IPS-18a (cell line): Measurements from ENCODE around the gene SVEP1.

Experiments
- H3K27ac ChIP-seq: one replicate; pipeline ENCODE4 v1.5.1; 2013; ENCODE audit warnings: low read length
- H3K27me3 ChIP-seq: one replicate; pipeline ENCODE4 v1.6.1; 2013; ENCODE audit warnings: mild to moderate bottlenecking, low read length; ENCODE audit not compliant: control insufficient read depth, insufficient read depth
- H3K36me3 ChIP-seq: one replicate; pipeline ENCODE4 v1.6.1; 2013; ENCODE audit warnings: low read depth, low read length; ENCODE audit not compliant: control insufficient read depth
- H3K4me1 ChIP-seq: one replicate; pipeline ENCODE4 v1.6.1; 2013; ENCODE audit warnings: low read depth, low read length; ENCODE audit not compliant: control insufficient read depth
- H3K4me3 ChIP-seq: one replicate; pipeline ENCODE4 v1.5.1; 2013; ENCODE audit warnings: low read length
- H3K9ac ChIP-seq: one replicate; pipeline ENCODE4 v1.6.1; 2013; ENCODE audit warnings: mild to moderate bottlenecking, low read length, moderate library complexity
- H3K9me3 ChIP-seq: one replicate; pipeline ENCODE4 v1.6.1; 2013; ENCODE audit warnings: low read depth, low read length; ENCODE audit not compliant: control insufficient read depth

Gene SVEP1

GRCh38 chr9:110356639-110357395 is 222.7 kb downstream of the SVEP1 start:
- Histone ChIP-seq H3K27ac (no peak overlapping the region), H3K36me3 (no peaks in the 10 kb centered on the region), H3K9me3 (no peaks in the 10 kb centered on the region), H3K27me3 (no peaks in the 10 kb centered on the region), H3K9ac (no peak overlapping the region), H3K4me3 (no peak overlapping the region), H3K4me1 (no peaks in the 10 kb centered on the region)

- Histone ChIP-seq H3K9ac (no peak overlapping the region), H3K4me3 (no peak overlapping the region), H3K36me3 (no peaks in the 10 kb centered on the region), H3K27ac (no peak overlapping the region), H3K9me3 (no peaks in the 10 kb centered on the region), H3K4me1 (no peaks in the 10 kb centered on the region), H3K27me3 (no peaks in the 10 kb centered on the region)
Measured at GRCh38 chr9:110355911-110356310, 223.6 kb downstream of the SVEP1 start.

- H3K9me3 ChIP-seq: no peaks in the 10 kb centered on the region
- no peak overlapping the region for H3K4me3 ChIP-seq
- no peaks in the 10 kb centered on the region for H3K27me3 ChIP-seq
- no peak overlapping the region for H3K27ac ChIP-seq
- no peaks in the 10 kb centered on the region for H3K4me1 ChIP-seq
- H3K36me3 ChIP-seq: no peaks in the 10 kb centered on the region
- H3K9ac ChIP-seq: no peak overlapping the region
Measured at GRCh38 chr9:110351009-110351467, 228.5 kb downstream of the SVEP1 start.

GRCh38 chr9:110346325-110346724 is 233.2 kb downstream of the SVEP1 start:
- no peak overlapping the region for H3K9ac ChIP-seq
- no peaks in the 10 kb centered on the region for H3K4me1 ChIP-seq
- no peaks in the 10 kb centered on the region for H3K27me3 ChIP-seq
- H3K36me3 ChIP-seq: no peaks in the 10 kb centered on the region
- H3K27ac ChIP-seq: no peak overlapping the region
- H3K4me3 ChIP-seq: no peak overlapping the region
- H3K9me3 ChIP-seq: no peaks in the 10 kb centered on the region

- H3K9ac ChIP-seq: no peak overlapping the region
Measured at GRCh38 chr9:110344821-110345220, 234.7 kb downstream of the SVEP1 start.

GRCh38 chr9:110343551-110343950 is 236.0 kb downstream of the SVEP1 start:
- H3K4me1 ChIP-seq: no peaks in the 10 kb centered on the region
- no peaks in the 10 kb centered on the region for H3K27me3 ChIP-seq
- H3K4me3 ChIP-seq: no peak overlapping the region
- H3K9me3 ChIP-seq: no peaks in the 10 kb centered on the region
- no peak overlapping the region for H3K9ac ChIP-seq
- no peak overlapping the region for H3K27ac ChIP-seq
- no peaks in the 10 kb centered on the region for H3K36me3 ChIP-seq

More at GRCh38 chr9:110344821-110345220, 234.7 kb downstream of the SVEP1 start:
- Histone ChIP-seq H3K27ac (no peak overlapping the region), H3K4me1 (no peaks in the 10 kb centered on the region), H3K27me3 (no peaks in the 10 kb centered on the region), H3K36me3 (no peaks in the 10 kb centered on the region), H3K4me3 (no peak overlapping the region), H3K9me3 (no peaks in the 10 kb centered on the region)

GRCh38 chr9:110340306-110340705 is 239.2 kb downstream of the SVEP1 start:
- Histone ChIP-seq H3K4me1 (no peaks in the 10 kb centered on the region), H3K36me3 (no peaks in the 10 kb centered on the region), H3K9ac (no peak overlapping the region), H3K27ac (no peak overlapping the region), H3K27me3 (no peaks in the 10 kb centered on the region), H3K9me3 (no peaks in the 10 kb centered on the region), H3K4me3 (no peak overlapping the region)

- Histone ChIP-seq H3K4me3 (no peak overlapping the region), H3K27me3 (no peaks in the 10 kb centered on the region), H3K9ac (no peak overlapping the region), H3K4me1 (no peaks in the 10 kb centered on the region), H3K27ac (no peak overlapping the region), H3K9me3 (no peaks in the 10 kb centered on the region), H3K36me3 (no peaks in the 10 kb centered on the region)
Measured at GRCh38 chr9:110338143-110338542, 241.4 kb downstream of the SVEP1 start.

- no peaks in the 10 kb centered on the region for H3K4me1 ChIP-seq
- H3K9ac ChIP-seq: no peak within 1 kb of the TSS
- no peaks in the 10 kb centered on the region for H3K36me3 ChIP-seq
- H3K4me3 ChIP-seq: no peak within 1 kb of the TSS
- no peaks in the 10 kb centered on the region for H3K27me3 ChIP-seq
- H3K9me3 ChIP-seq: no peaks in the 10 kb centered on the region
- no peak within 1 kb of the TSS for H3K27ac ChIP-seq
Measured at GRCh38 chr9:110337727-110338126, 241.8 kb downstream of the SVEP1 start, which contains the start of gene TXNDC8. TSS of gene TXNDC8 (minus strand) at chr9:110337863.

- no peaks in the 10 kb centered on the region for H3K4me1 ChIP-seq
- H3K36me3 ChIP-seq: no peaks in the 10 kb centered on the region
- H3K27ac ChIP-seq: no peak overlapping the region
- no peak overlapping the region for H3K9ac ChIP-seq
- no peaks in the 10 kb centered on the region for H3K9me3 ChIP-seq
- H3K27me3 ChIP-seq: no peaks in the 10 kb centered on the region
- no peak overlapping the region for H3K4me3 ChIP-seq
Measured at GRCh38 chr9:110336363-110336762, 243.2 kb downstream of the SVEP1 start.

GRCh38 chr9:110334871-110335270 is 244.7 kb downstream of the SVEP1 start:
- Histone ChIP-seq H3K9ac (no peak overlapping the region), H3K4me1 (no peaks in the 10 kb centered on the region), H3K9me3 (no peaks in the 10 kb centered on the region), H3K27me3 (no peaks in the 10 kb centered on the region), H3K27ac (no peak overlapping the region), H3K4me3 (no peak overlapping the region), H3K36me3 (no peaks in the 10 kb centered on the region)

GRCh38 chr9:110334183-110334582 is 245.4 kb downstream of the SVEP1 start:
- H3K27ac ChIP-seq: no peak overlapping the region
- H3K4me1 ChIP-seq: no peaks in the 10 kb centered on the region
- H3K27me3 ChIP-seq: no peaks in the 10 kb centered on the region
- no peak overlapping the region for H3K4me3 ChIP-seq
- no peaks in the 10 kb centered on the region for H3K9me3 ChIP-seq
- H3K9ac ChIP-seq: no peak overlapping the region
- no peaks in the 10 kb centered on the region for H3K36me3 ChIP-seq
